Cerebellar nuclear complex (tissue), 1 donor: ENCODE results near the gene PSMA1.
"Not testable (repeated sequence)": the region's sequence is repeated elsewhere in the genome, so short reads cannot be mapped to it uniquely, and the experiment has no call there.

Experiments used
- DNase-seq, 2 experiments: peaks; one replicate each; lab custom pipeline; 2025; lab: John Stamatoyannopoulos, UW

PSMA1 gene

GRCh38 chr11:14519917-14520746 is at the start of gene PSMA1:
Gene PSMA1 (minus strand): TSS chr11:14520386. CDS start chr11:14520299, 87 bp downstream.
- peak; percentile 35 to 82 for DNase-seq

GRCh38 chr11:14569516-14569915 is 49.3 kb upstream of the PSMA1 start:
- DNase-seq, result not testable (repeated sequence)

GRCh38 chr11:14567064-14567651 is 47.0 kb upstream of the PSMA1 start:
- no peak for DNase-seq

GRCh38 chr11:14566331-14567063 is 46.3 kb upstream of the PSMA1 start:
- DNase-seq, result no peak

GRCh38 chr11:14565845-14566244 is 45.7 kb upstream of the PSMA1 start:
- peak in 1 of 2 experiments; percentile 12 for DNase-seq

GRCh38 chr11:14555818-14556217 is 35.6 kb upstream of the PSMA1 start:
- DNase-seq, result no peak

- DNase-seq, result peak in 1 of 2 experiments; percentile 45
Observed at GRCh38 chr11:14554959-14555358, 34.8 kb upstream of the PSMA1 start.

GRCh38 chr11:14552089-14552488 is 31.9 kb upstream of the PSMA1 start:
- no peak for DNase-seq

- peak in 1 of 2 experiments; percentile 27 for DNase-seq
Observed at GRCh38 chr11:14551380-14551779, 31.2 kb upstream of the PSMA1 start.

- DNase-seq, result no peak
Observed at GRCh38 chr11:14549891-14550290, 29.7 kb upstream of the PSMA1 start.

GRCh38 chr11:14547440-14547839 is 27.3 kb upstream of the PSMA1 start:
- DNase-seq, result no peak

GRCh38 chr11:14546672-14547071 is 26.5 kb upstream of the PSMA1 start:
- DNase-seq, result no peak

GRCh38 chr11:14544611-14545010 is 24.4 kb upstream of the PSMA1 start:
- DNase-seq, result no peak

GRCh38 chr11:14543260-14543659 is 23.1 kb upstream of the PSMA1 start:
- no peak for DNase-seq

GRCh38 chr11:14542324-14542723 is 22.1 kb upstream of the PSMA1 start:
- no peak for DNase-seq

- peak in 1 of 2 experiments; percentile 38 for DNase-seq
Observed at GRCh38 chr11:14541192-14541947, 21.2 kb upstream of the PSMA1 start.

GRCh38 chr11:14539982-14540421 is 19.8 kb upstream of the PSMA1 start:
- DNase-seq, result peak; percentile 35 to 52

GRCh38 chr11:14538926-14539554 is 18.9 kb upstream of the PSMA1 start:
- no peak for DNase-seq

GRCh38 chr11:14538271-14538925 is 18.2 kb upstream of the PSMA1 start:
- peak; percentile 81 to 98 for DNase-seq

- peak in 1 of 2 experiments; percentile 28 for DNase-seq
Observed at GRCh38 chr11:14537134-14537599, 17.0 kb upstream of the PSMA1 start.

- DNase-seq, result not testable (repeated sequence)
Observed at GRCh38 chr11:14535166-14535565, 15.0 kb upstream of the PSMA1 start.
